BLaER1 treated with 17β-estradiol and CSF1 and Interleukin-3, amounts not matched to agents 10 nM and 100 nM (cell line): ENCODE data around the gene P2RX2.
"Not testable (repeated sequence)": the region's sequence is repeated elsewhere in the genome, so short reads cannot be mapped to it uniquely, and the experiment has no call there.

Experiments
- H3K27ac ChIP-seq, 11 experiments: shearing (Covaris generic); formaldehyde crosslinking; 2 replicates each; pipeline ENCODE4 v1.8.1; 2022
- H3K27me3 ChIP-seq, 11 experiments: shearing (Covaris generic); formaldehyde crosslinking; 2 replicates each; pipeline ENCODE4 v1.8.1; 2022
- H3K36me3 ChIP-seq, 11 experiments: shearing (Covaris generic); formaldehyde crosslinking; 2 replicates each; pipeline ENCODE4 v1.8.1; 2022
- H3K4me1 ChIP-seq, 10 experiments: shearing (Covaris generic); formaldehyde crosslinking; 2 replicates each; pipeline ENCODE4 v1.8.1; 2022
- H3K4me2 ChIP-seq, 11 experiments: shearing (Covaris generic); formaldehyde crosslinking; 2 replicates each; pipeline ENCODE4 v1.8.1; 2022
- H3K4me3 ChIP-seq, 10 experiments: shearing (Covaris generic); formaldehyde crosslinking; 2 replicates each; pipeline ENCODE4 v1.8.1; 2022
- H3K9ac ChIP-seq, 11 experiments: shearing (Covaris generic); formaldehyde crosslinking; 2 replicates each; pipeline ENCODE4 v1.8.1; 2022
- H3K9me3 ChIP-seq, 11 experiments: shearing (Covaris generic); formaldehyde crosslinking; replicated peaks in 1 of 11; 2 replicates each; pipeline ENCODE4 v1.8.1; 2022
- H4K20me1 ChIP-seq, 11 experiments: shearing (Covaris generic); formaldehyde crosslinking; 2 replicates each; pipeline ENCODE4 v1.8.1; 2022
- Cebpa-rat ChIP-seq, 11 experiments: shearing (Covaris generic); IDR thresholded peaks; 2 replicates each; pipeline ENCODE4 v1.8.1; 2022

Gene P2RX2

GRCh38 chr12:132596016-132596415 is 22.6 kb upstream of the P2RX2 start:
- peaks cover 16 to 56% (median 45%) of the 10 kb centered on the region in 10 experiments; a peak in 19 of 20 replicates for H3K4me1 ChIP-seq
- peaks cover 0 to 2% (median 0%) of the 10 kb centered on the region in 11 experiments; a peak in 2 of 22 replicates for H3K27me3 ChIP-seq
- no peak overlapping the region for H3K4me3 ChIP-seq

GRCh38 chr12:132597333-132598316 is 21.0 kb upstream of the P2RX2 start:
- H3K4me2 ChIP-seq = peak overlapping the region; percentile 54 to 80 (median 67)
- H3K27me3 ChIP-seq = peaks cover 10 to 18% (median 14%) of the 10 kb centered on the region in 11 experiments

More at GRCh38 chr12:132596016-132596415, 22.6 kb upstream of the P2RX2 start:
- peak overlapping the region in 4 of 11 experiments; percentile 8 to 38 (median 32); a peak in 4 of 22 replicates for H3K4me2 ChIP-seq
- no peak overlapping the region for H3K27ac ChIP-seq
- no peaks in the 10 kb centered on the region for H3K9me3 ChIP-seq
- no peak overlapping the region for H3K9ac ChIP-seq
- no peaks in the 10 kb centered on the region for H3K36me3 ChIP-seq
- H4K20me1 ChIP-seq = no peaks in the 10 kb centered on the region
- no peak for TF ChIP-seq Cebpa-rat (IDR thresholded peaks at IDR 0.05)

GRCh38 chr12:132599502-132599901 is 19.1 kb upstream of the P2RX2 start:
- peaks cover 16 to 50% (median 41%) of the 10 kb centered on the region in 10 experiments; a peak in 19 of 20 replicates for H3K4me1 ChIP-seq
- H3K27ac ChIP-seq = peak overlapping the region in 9 of 11 experiments; percentile 67 to 90 (median 84); a peak in 13 of 22 replicates
- H3K9ac ChIP-seq = peak overlapping the region in 4 of 11 experiments; percentile 73 to 84 (median 82); a peak in 5 of 22 replicates
- peak in 3 of 11 experiments; percentile 44 to 62 (median 59); a peak in 3 of 22 replicates for TF ChIP-seq Cebpa-rat (IDR thresholded peaks at IDR 0.05)
- H3K4me2 ChIP-seq = peak overlapping the region; percentile 83 to 98 (median 92)
- not testable (repeated sequence) for H3K9me3 ChIP-seq, H3K36me3 ChIP-seq, H4K20me1 ChIP-seq
- peak overlapping the region in 2 of 10 experiments; percentile 63 to 73; a peak in 4 of 20 replicates for H3K4me3 ChIP-seq
- H3K27me3 ChIP-seq = peaks cover 28 to 37% (median 33%) of the 10 kb centered on the region in 11 experiments

More at GRCh38 chr12:132597333-132598316, 21.0 kb upstream of the P2RX2 start:
- TF ChIP-seq Cebpa-rat (IDR thresholded peaks at IDR 0.05) = no peak
- Histone ChIP-seq H3K9me3 (no peaks in the 10 kb centered on the region), H4K20me1 (no peaks in the 10 kb centered on the region), H3K36me3 (no peaks in the 10 kb centered on the region), H3K27ac (peak overlapping the region in 1 of 11 experiments; percentile 89; a peak in 2 of 22 replicates), H3K4me1 (peaks cover 16 to 62% (median 49%) of the 10 kb centered on the region in 10 experiments; a peak in 19 of 20 replicates), H3K9ac (peak overlapping the region in 8 of 11 experiments; percentile 9 to 82 (median 36); a peak in 7 of 22 replicates), H3K4me3 (peak overlapping the region; percentile 51 to 73 (median 64))

- Histone ChIP-seq H3K27ac (peak overlapping the region; percentile 29 to 87 (median 60); a peak in 20 of 22 replicates), H3K9ac (peak overlapping the region; percentile 59 to 84 (median 74)), H3K4me3 (peak overlapping the region; percentile 45 to 68 (median 56))
Measured at GRCh38 chr12:132600048-132601032, 18.2 kb upstream of the P2RX2 start.

GRCh38 chr12:132601171-132601883 is 17.2 kb upstream of the P2RX2 start:
- H3K4me1 ChIP-seq = peaks cover 16 to 40% (median 31%) of the 10 kb centered on the region in 10 experiments; a peak in 19 of 20 replicates
- H3K4me2 ChIP-seq = peak overlapping the region; percentile 83 to 98 (median 92)
- H4K20me1 ChIP-seq = peaks cover 0 to 19% (median 0%) of the 10 kb centered on the region in 11 experiments; a peak in 2 of 22 replicates
- no peaks in the 10 kb centered on the region for H3K36me3 ChIP-seq
- peak overlapping the region in 10 of 11 experiments; percentile 59 to 84 (median 74); a peak in 17 of 22 replicates for H3K9ac ChIP-seq
- H3K27ac ChIP-seq = peak overlapping the region in 6 of 11 experiments; percentile 48 to 87 (median 69); a peak in 8 of 22 replicates
- no peak for TF ChIP-seq Cebpa-rat (IDR thresholded peaks at IDR 0.05)
- H3K9me3 ChIP-seq = no peaks in the 10 kb centered on the region
- peaks cover 47 to 55% (median 51%) of the 10 kb centered on the region in 11 experiments for H3K27me3 ChIP-seq
- peak overlapping the region in 7 of 10 experiments; percentile 45 to 63 (median 57); a peak in 12 of 20 replicates for H3K4me3 ChIP-seq

More at GRCh38 chr12:132600048-132601032, 18.2 kb upstream of the P2RX2 start:
- H3K36me3 ChIP-seq = no peaks in the 10 kb centered on the region
- TF ChIP-seq Cebpa-rat (IDR thresholded peaks at IDR 0.05) = no peak
- H3K27me3 ChIP-seq = peaks cover 37 to 45% (median 41%) of the 10 kb centered on the region in 11 experiments
- H3K4me2 ChIP-seq = peak overlapping the region; percentile 83 to 98 (median 92)
- no peaks in the 10 kb centered on the region for H3K9me3 ChIP-seq
- H4K20me1 ChIP-seq = peaks cover 0 to 14% (median 0%) of the 10 kb centered on the region in 11 experiments; a peak in 2 of 22 replicates
- peaks cover 16 to 47% (median 39%) of the 10 kb centered on the region in 10 experiments; a peak in 19 of 20 replicates for H3K4me1 ChIP-seq

- H3K27me3 ChIP-seq = peaks cover 58 to 68% (median 62%) of the 10 kb centered on the region in 11 experiments
- H3K27ac ChIP-seq = no peak overlapping the region
Measured at GRCh38 chr12:132602572-132603239, 15.9 kb upstream of the P2RX2 start.

More at GRCh38 chr12:132602572-132603239, 15.9 kb upstream of the P2RX2 start:
- TF ChIP-seq Cebpa-rat (IDR thresholded peaks at IDR 0.05) = no peak
- Histone ChIP-seq H4K20me1 (peaks cover 0 to 19% (median 0%) of the 10 kb centered on the region in 11 experiments; a peak in 2 of 22 replicates), H3K36me3 (no peaks in the 10 kb centered on the region), H3K4me2 (no peak overlapping the region), H3K9me3 (no peaks in the 10 kb centered on the region), H3K9ac (no peak overlapping the region), H3K4me1 (peaks cover 22 to 35% (median 29%) of the 10 kb centered on the region in 10 experiments), H3K4me3 (no peak overlapping the region)
